Measurements from ENCODE around the gene TPRN. TPM values are rescaled to one million over a fixed set of nuclear protein-coding genes. Genes with fewer than 3 reads are reported as not detected.

The TPRN gene
- total and polyA plus RNA-seq, 2 donors (not counting 3 experiments of a cell fraction or from before 2014, with no cell fraction given): 4.3 to 12.4 TPM

- CTCF ChIA-PET: no interaction called here
- FAIRE-seq (no peak), DNase-seq (ENCODE audit: low read depth, low spot score) (no peak)
- H3K36me3 ChIP-seq (ENCODE audit: control insufficient read depth in 2 of 2, extremely low read depth in 1 of 2, insufficient read depth in 2 of 2, low read length in 2 of 2): no peaks in the 10 kb centered on the region
- no peaks in the 10 kb centered on the region for H3K9me1 ChIP-seq (replicated peaks; ENCODE audit: control insufficient read depth, extremely low read depth, insufficient read depth, low read length)
- H4K20me1 ChIP-seq (replicated peaks; ENCODE audit: control insufficient read depth, extremely low read depth, insufficient read depth, low read length): no peaks in the 10 kb centered on the region
- intact Hi-C loops (cut with micrococcal nuclease) (no loop called here), dilution Hi-C loops (cut with MboI; ENCODE audit: extremely low pct_ligation_motif_present, low sequenced_read_pairs) (no loop called here)
- no peak overlapping the region for H2AFZ ChIP-seq (ENCODE audit: low read depth, low read length)
- H3K4me1 ChIP-seq (ENCODE audit: control insufficient read depth, extremely low read depth, insufficient read depth, low read length): no peaks in the 10 kb centered on the region
- H3K9ac ChIP-seq (replicated peaks; ENCODE audit: extremely low read depth, insufficient read depth, low read length): no peak overlapping the region
- H3K79me2 ChIP-seq (ENCODE audit: control insufficient read depth, insufficient read depth, low read length): no peaks in the 10 kb centered on the region
- no peak overlapping the region for H3K4me2 ChIP-seq (ENCODE audit: insufficient read depth, low read length)
- TF ChIP-seq CTCF (IDR thresholded peaks at IDR 0.05; ENCODE audit: extremely low read depth in 1 of 2, insufficient read depth in 1 of 2, low read depth in 1 of 2, low read length in 2 of 2) (no peak), EZH2 (IDR thresholded peaks at IDR 0.05; ENCODE audit: borderline replicate concordance, low read depth, low read length, severe bottlenecking) (no peak), GATA2 (IDR thresholded peaks at IDR 0.05; ENCODE audit: insufficient read depth, insufficient read length, low read depth, low read length) (no peak), MYC (IDR thresholded peaks at IDR 0.05; ENCODE audit: low read depth, low read length) (no peak), FOS (IDR thresholded peaks at IDR 0.05; ENCODE audit: borderline replicate concordance, insufficient read depth, low read length) (no peak), JUN (IDR thresholded peaks at IDR 0.05; ENCODE audit: borderline replicate concordance, insufficient read depth, insufficient read length, low read depth) (no peak), POLR2AphosphoS5 (IDR thresholded peaks at IDR 0.05; ENCODE audit: insufficient read depth, low read depth, low read length) (no peak), POLR2A (IDR thresholded peaks at IDR 0.05; ENCODE audit: low read depth, low read length) (no peak), MAX (IDR thresholded peaks at IDR 0.05; ENCODE audit: insufficient read depth, insufficient read length) (no peak)
- POLR2A ChIA-PET: no interaction called here
- no TSS peak for BruUV-seq (replicated peaks)
- no peak overlapping the region for H3K27ac ChIP-seq (ENCODE audit: insufficient read depth, low read depth, low read length)
- no peaks in the 10 kb centered on the region for H3K9me3 ChIP-seq (replicated peaks; ENCODE audit: control insufficient read depth, insufficient read depth, low read length)
- peaks cover 26 to 28% of the 10 kb centered on the region in 2 experiments for H3K27me3 ChIP-seq (ENCODE audit: control insufficient read depth in 2 of 2, insufficient read depth in 2 of 2, low read length in 2 of 2)
- H3K4me3 ChIP-seq (replicated peaks in 1 of 3; ENCODE audit: insufficient read depth in 1 of 3, low read depth in 1 of 3, low read length in 3 of 3): no peak overlapping the region
These were observed 58.3 kb downstream of the TPRN start for GRCh38 chr9:137141976-137142936.

Small RNA genes within 50 kb of the gene (microRNA-seq; reads per million reads assigned to microRNA genes)
- gene MIR3621 (ENCODE audit: borderline number of aligned reads, borderline replicate concordance): not detected

Small RNA genes within 50 kb of the gene (small RNA-seq; reads per million reads assigned to genes)
- not detected for gene MIR3621 (ENCODE audit: insufficient read depth, insufficient read length, low read depth, low replicate concordance)

Other genes starting within 250 kb of the TPRN start
Only the 30 nearest of the 32 such genes appear.
- not detected in 2 replicates for gene PTGDS, start 223.2 kb downstream of the TPRN start, total RNA-seq
- not detected in 2 replicates for gene PTGDS, start 223.2 kb downstream of the TPRN start, polyA plus RNA-seq
- not detected in 2 replicates for gene LCNL1, start 217.7 kb downstream of the TPRN start, total RNA-seq
- not detected in 2 replicates for gene LCNL1, start 217.7 kb downstream of the TPRN start, polyA plus RNA-seq
- gene PAXX, start 208.3 kb downstream of the TPRN start, total RNA-seq: 35.0 and 38.7 TPM in 2 replicates
- 34.0 and 49.9 TPM in 2 replicates for gene PAXX, start 208.3 kb downstream of the TPRN start, polyA plus RNA-seq
- gene CLIC3, start 204.2 kb downstream of the TPRN start, total RNA-seq: not detected in 2 replicates
- gene CLIC3, start 204.2 kb downstream of the TPRN start, polyA plus RNA-seq: 2.3 and 4.1 TPM in 2 replicates
- gene ABCA2, start 172.5 kb downstream of the TPRN start, total RNA-seq: 20.0 and 23.4 TPM in 2 replicates
- 29.1 and 41.2 TPM in 2 replicates for gene ABCA2, start 172.5 kb downstream of the TPRN start, polyA plus RNA-seq
- gene FUT7, start 168.7 kb downstream of the TPRN start, total RNA-seq: not detected in 2 replicates
- not detected in 2 replicates for gene FUT7, start 168.7 kb downstream of the TPRN start, polyA plus RNA-seq
- gene NPDC1, start 154.6 kb downstream of the TPRN start, total RNA-seq: 157 and 181 TPM in 2 replicates
- 115 and 144 TPM in 2 replicates for gene NPDC1, start 154.6 kb downstream of the TPRN start, polyA plus RNA-seq
- not detected in 2 replicates for gene ENTPD2, start 146.7 kb downstream of the TPRN start, total RNA-seq
- gene ENTPD2, start 146.7 kb downstream of the TPRN start, polyA plus RNA-seq: 0.03 TPM in 1 of 2 replicates, not detected in the other
- gene SAPCD2, start 130.2 kb downstream of the TPRN start, total RNA-seq: 24.3 and 27.8 TPM in 2 replicates
- 11.5 and 13.2 TPM in 2 replicates for gene SAPCD2, start 130.2 kb downstream of the TPRN start, polyA plus RNA-seq
- 38.1 and 41.7 TPM in 2 replicates for gene UAP1L1, start 123.2 kb downstream of the TPRN start, total RNA-seq
- gene UAP1L1, start 123.2 kb downstream of the TPRN start, polyA plus RNA-seq: 26.0 and 31.0 TPM in 2 replicates
- 67.7 and 75.3 TPM in 2 replicates for gene MAN1B1, start 113.8 kb downstream of the TPRN start, total RNA-seq
- gene MAN1B1, start 113.8 kb downstream of the TPRN start, polyA plus RNA-seq: 81.0 and 83.3 TPM in 2 replicates
- gene DPP7, start 86.0 kb downstream of the TPRN start, total RNA-seq: 118 and 149 TPM in 2 replicates
- 200 and 247 TPM in 2 replicates for gene DPP7, start 86.0 kb downstream of the TPRN start, polyA plus RNA-seq
- gene GRIN1, start 61.6 kb downstream of the TPRN start, total RNA-seq: not detected in 2 replicates
- gene GRIN1, start 61.6 kb downstream of the TPRN start, polyA plus RNA-seq: not detected in 2 replicates
- not detected in 2 replicates for gene LRRC26, start 30.7 kb downstream of the TPRN start, total RNA-seq
- 0.08 TPM in 1 of 2 replicates, not detected in the other for gene LRRC26, start 30.7 kb downstream of the TPRN start, polyA plus RNA-seq
- not detected in 2 replicates for gene TMEM210, start 28.7 kb downstream of the TPRN start, total RNA-seq
- gene TMEM210, start 28.7 kb downstream of the TPRN start, polyA plus RNA-seq: not detected in 2 replicates
- gene ANAPC2, start 12.2 kb downstream of the TPRN start, total RNA-seq: 69.2 and 70.0 TPM in 2 replicates
- 44.8 and 57.5 TPM in 2 replicates for gene ANAPC2, start 12.2 kb downstream of the TPRN start, polyA plus RNA-seq
- gene SSNA1, start 12.1 kb downstream of the TPRN start, total RNA-seq: 89.0 and 90.5 TPM in 2 replicates
- gene SSNA1, start 12.1 kb downstream of the TPRN start, polyA plus RNA-seq: 146 and 162 TPM in 2 replicates
- gene TMEM203, start 4.9 kb upstream of the TPRN start, total RNA-seq: 25.6 and 29.6 TPM in 2 replicates
- gene TMEM203, start 4.9 kb upstream of the TPRN start, polyA plus RNA-seq: 39.8 and 40.4 TPM in 2 replicates
- 23.4 and 26.7 TPM in 2 replicates for gene NDOR1, start 5.0 kb upstream of the TPRN start, total RNA-seq
- 13.5 and 18.0 TPM in 2 replicates for gene NDOR1, start 5.0 kb upstream of the TPRN start, polyA plus RNA-seq
- 3.8 and 4.8 TPM in 2 replicates for gene RNF208, start 21.5 kb upstream of the TPRN start, total RNA-seq
- 1.3 and 1.7 TPM in 2 replicates for gene RNF208, start 21.5 kb upstream of the TPRN start, polyA plus RNA-seq
- 0.44 and 0.92 TPM in 2 replicates for gene CYSRT1, start 24.4 kb upstream of the TPRN start, total RNA-seq
- gene CYSRT1, start 24.4 kb upstream of the TPRN start, polyA plus RNA-seq: 1.1 and 1.6 TPM in 2 replicates
- not detected in 2 replicates for gene RNF224, start 26.8 kb upstream of the TPRN start, total RNA-seq
- not detected in 2 replicates for gene RNF224, start 26.8 kb upstream of the TPRN start, polyA plus RNA-seq
- not detected in 2 replicates for gene SLC34A3, start 30.2 kb upstream of the TPRN start, total RNA-seq
- gene SLC34A3, start 30.2 kb upstream of the TPRN start, polyA plus RNA-seq: not detected in 2 replicates
- 546 and 558 TPM in 2 replicates for gene TUBB4B, start 40.5 kb upstream of the TPRN start, total RNA-seq
- 418 and 439 TPM in 2 replicates for gene TUBB4B, start 40.5 kb upstream of the TPRN start, polyA plus RNA-seq
- gene STPG3, start 50.5 kb upstream of the TPRN start, total RNA-seq: not detected in 2 replicates
- gene STPG3, start 50.5 kb upstream of the TPRN start, polyA plus RNA-seq: not detected in 2 replicates
- 70.2 and 76.1 TPM in 2 replicates for gene NELFB, start 54.6 kb upstream of the TPRN start, total RNA-seq
- 61.8 and 62.3 TPM in 2 replicates for gene NELFB, start 54.6 kb upstream of the TPRN start, polyA plus RNA-seq
- gene TOR4A, start 77.0 kb upstream of the TPRN start, total RNA-seq: 46.4 and 48.0 TPM in 2 replicates
- 32.4 and 45.7 TPM in 2 replicates for gene TOR4A, start 77.0 kb upstream of the TPRN start, polyA plus RNA-seq
- 50.0 and 61.0 TPM in 2 replicates for gene NRARP, start 101.5 kb upstream of the TPRN start, total RNA-seq
- gene NRARP, start 101.5 kb upstream of the TPRN start, polyA plus RNA-seq: 54.0 and 72.9 TPM in 2 replicates
- 26.6 and 30.3 TPM in 2 replicates for gene EXD3, start 222.4 kb upstream of the TPRN start, total RNA-seq
- 17.7 and 24.7 TPM in 2 replicates for gene EXD3, start 222.4 kb upstream of the TPRN start, polyA plus RNA-seq
- 0.91 and 1.3 TPM in 2 replicates for gene NOXA1, start 222.7 kb upstream of the TPRN start, total RNA-seq
- gene NOXA1, start 222.7 kb upstream of the TPRN start, polyA plus RNA-seq: 0.40 and 0.51 TPM in 2 replicates